Inferior parietal cortex (tissue), 1 donor: ENCODE measurements around the gene KLF15.

Experiments used
- DNase-seq: peaks from one replicate; pipeline ENCODE4 v3.0.0-alpha.2; 2016; ENCODE audit errors: extremely low spot score

The KLF15 gene

GRCh38 chr3:126360714-126361060, 3.5 kb upstream of the KLF15 start:
- DNase-seq, result no peak

DNA sequence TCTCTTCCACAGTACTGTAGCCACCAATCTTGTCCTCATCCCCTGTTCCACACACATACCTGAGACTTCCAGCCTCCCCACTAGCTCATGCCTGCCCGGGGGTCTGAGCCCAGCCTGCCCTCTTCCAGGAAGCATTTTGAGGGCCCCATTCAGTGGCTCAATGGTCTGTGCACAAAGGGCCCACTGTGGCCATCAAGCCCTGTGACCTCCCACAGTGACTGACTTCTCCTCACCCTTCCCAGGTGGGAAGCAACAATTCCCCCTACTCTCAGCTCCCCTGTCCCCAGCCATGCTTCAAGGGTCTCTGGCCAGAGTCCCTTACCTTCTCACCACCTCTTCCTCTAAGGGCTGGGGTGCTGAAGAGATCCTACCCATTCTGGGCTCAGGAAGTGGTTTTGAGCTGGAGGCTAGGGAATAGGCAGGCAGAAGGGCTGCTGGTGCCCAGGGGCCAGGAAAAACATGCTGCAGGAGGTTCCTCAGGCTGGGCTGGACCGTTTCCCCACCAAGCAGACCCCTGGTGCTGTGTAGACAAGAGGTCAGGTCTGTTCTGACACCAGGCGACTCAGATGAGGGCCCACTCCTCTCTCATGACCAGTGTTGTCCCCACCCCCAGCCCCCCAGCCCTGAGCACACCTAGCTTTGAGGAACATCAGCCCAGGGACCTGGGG, 3.0 kb upstream of the KLF15 start:
- no peak for DNase-seq

- no peak for DNase-seq
These were observed 1.6 kb upstream of the KLF15 start for GRCh38 chr3:126358816-126359181.

DNA sequence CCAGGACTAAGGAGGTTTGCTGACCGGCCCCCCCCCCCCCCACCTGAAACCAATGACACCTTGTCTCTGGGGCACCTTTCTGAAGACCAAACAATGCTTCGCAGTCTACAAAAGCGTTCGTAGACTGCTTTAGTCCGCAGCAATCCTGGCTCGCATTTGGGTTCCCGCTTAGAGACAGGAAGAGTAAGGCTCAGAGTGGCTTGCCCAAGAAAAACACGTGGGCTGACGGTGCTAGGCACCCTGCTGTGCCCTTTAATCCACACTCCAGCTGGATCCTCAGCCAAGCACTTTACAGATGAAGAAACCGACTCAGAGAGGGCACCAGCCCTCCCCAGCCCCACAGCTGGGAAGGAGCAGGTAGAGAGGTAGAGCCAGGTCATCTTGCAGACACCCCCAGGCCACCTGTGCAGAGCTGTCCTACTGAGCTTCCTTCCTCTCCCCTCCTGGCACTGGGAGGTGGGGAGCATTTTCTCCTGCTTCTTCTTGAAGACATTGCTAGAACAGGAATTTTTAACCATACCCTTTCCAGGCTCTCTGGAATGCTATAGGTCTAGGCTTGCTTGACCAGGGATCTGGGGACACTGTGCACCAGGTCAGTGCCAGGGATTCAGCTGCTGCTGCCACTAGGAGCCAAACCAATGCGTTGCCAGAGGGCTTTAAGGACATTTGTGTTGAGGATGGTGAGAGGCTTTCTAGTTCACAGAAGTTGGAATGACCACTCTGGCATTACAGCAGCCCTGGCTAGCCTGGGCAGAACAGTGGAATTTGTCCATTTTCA, 1.0 kb upstream of the KLF15 start:
- peak; percentile 15 for DNase-seq

GRCh38 chr3:126356373-126357264, 589 bp downstream of the KLF15 start:
- DNase-seq, result no peak

- DNase-seq, result peak; percentile 85
These were observed 1.3 kb downstream of the KLF15 start for GRCh38 chr3:126355777-126356372.

DNA sequence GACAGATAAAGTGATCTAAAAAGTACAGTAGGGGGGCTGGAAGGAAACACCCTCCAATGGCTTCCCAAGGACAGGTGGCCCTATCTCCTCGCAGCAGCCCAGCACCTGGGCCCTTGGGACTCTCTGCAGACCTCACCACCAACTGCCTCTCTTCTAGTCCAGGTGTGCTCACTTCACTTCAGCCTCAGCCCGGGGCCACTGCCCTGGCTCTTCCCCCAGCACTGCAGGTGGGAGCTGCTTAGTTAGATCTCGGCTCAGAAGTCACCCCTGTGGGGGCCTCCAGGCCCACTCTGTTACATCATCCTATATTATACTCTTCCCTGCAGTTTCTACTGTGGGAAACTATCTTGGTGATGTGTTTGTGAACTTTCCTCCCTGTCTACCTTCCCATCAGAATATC, 2.0 kb downstream of the KLF15 start:
- no peak for DNase-seq

DNA sequence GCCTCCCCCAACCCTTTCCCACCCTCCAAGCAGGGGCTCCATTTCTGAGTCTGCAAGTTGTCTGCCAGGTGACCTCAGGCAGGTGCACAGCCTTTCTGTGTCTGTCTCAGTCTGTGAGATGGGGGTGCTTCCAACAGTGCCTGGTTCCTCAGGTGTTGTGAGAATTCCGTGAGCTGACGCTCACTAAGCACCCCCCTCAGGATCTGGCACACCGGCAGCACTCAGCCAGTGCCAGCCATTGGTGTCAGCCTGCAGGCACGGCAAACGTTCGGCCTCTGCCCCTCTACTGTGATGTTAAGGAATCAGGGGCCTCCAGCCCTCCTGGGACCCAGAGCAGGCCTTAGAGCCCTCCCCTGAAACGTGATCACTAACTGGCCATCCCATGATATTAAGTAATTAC, 2.4 kb downstream of the KLF15 start:
- no peak for DNase-seq

DNA sequence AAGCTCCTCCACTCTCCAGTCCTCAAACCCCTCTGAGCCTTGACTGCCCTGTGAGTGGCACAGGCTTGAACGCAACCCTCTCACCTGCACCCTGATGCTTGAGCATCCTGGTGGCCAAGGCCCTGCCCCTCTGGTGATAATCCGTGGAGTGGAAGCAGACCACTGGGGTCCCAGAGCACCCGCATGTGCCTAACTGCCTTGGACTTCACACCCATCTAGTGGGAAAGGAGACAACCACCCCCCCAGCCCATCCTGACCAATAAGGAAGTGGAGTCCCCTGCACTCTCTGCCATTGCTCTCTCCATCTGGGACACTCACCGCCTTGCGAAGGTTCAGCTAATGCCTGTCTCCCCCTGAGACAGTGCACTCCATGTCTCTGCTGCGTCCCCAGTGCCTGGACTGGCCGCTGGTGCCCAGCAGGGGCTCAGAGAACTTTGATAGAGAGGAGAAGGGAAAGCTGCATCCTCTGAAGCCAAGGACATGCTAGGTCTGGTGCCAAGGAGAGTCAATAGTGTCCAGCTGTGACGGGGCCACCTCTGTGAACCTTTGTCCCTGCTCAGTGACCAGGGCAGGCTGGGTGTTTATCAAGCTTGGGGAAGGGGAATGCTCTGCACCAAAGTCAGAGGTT, 3.4 kb downstream of the KLF15 start:
- no peak for DNase-seq

DNA sequence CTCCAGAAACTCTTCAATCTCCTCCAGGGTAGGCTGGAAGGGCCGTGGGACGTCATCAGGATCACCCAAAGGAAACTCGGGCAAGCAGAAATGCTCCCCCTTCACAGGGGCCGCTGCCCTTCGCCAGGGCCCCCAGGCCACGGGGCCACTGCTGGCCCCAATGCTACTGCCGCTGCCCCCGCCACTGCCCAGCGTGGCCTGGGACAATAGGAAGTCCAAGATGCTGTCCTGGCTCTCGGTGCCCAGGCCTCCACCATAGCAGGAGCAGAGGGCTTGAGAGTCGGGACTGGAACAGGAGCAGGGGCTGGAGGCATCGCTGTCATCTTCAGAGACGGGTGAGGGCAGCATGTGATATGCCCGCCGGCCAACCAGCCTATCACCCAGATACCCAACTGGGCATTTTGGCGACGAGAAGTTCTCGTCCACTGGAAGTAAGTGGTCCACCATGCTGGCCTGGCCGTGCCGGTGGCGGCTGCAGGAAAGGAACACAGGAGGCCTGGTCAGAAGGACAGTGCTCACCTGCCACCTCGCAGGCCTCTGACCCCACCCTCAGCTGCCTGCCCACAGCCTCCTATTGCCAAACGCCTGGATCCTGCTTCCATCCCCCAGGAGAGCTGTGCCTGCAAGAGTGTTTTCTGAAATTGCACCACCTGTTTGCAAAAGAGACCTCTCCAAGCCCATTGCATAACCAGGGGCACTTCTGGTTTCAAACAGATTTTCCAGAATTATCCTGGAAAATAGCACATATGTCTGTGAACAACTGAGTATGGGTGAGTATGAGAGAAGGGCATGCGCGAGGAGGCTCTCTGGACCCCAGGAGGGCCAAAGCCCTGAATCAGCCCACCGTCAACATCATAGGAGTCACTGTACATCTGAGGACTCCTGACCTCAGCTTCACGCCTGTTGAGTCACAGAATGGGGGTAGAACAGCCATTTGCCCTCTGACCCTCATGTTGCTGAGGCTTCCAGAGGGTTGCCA, 4.4 kb downstream of the KLF15 start:
- no peak for DNase-seq

GRCh38 chr3:126351771-126352475, 5.3 kb downstream of the KLF15 start:
- DNase-seq, result no peak

GRCh38 chr3:126351086-126351770, 6.0 kb downstream of the KLF15 start:
- DNase-seq, result no peak

DNA sequence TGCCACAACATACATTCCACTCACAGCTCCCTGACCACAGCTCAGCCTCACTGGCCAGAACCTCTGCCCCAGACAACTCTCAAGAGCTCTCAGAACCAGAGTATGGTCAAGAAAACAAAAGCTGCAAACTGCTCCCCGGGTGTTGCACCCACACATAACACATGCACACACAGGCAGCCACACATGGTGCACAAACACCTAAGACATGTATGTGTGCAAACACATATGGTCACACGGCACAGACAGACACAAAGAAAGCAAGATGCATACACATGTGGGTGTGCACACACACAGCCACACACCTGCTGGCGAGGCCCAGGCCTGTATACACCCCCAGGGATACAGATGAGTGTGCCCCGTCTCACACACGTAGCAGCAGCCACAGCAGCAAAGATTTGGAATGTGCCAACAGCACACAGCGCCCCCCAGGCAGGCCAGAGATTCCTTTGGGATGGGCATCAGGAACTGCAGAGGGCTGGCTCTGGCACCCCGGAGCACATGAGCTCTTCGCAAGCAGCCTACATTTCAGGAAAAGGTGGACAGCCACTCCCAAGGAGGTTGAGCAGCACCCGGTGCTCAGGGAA, 6.6 kb downstream of the KLF15 start:
- no peak for DNase-seq

DNA sequence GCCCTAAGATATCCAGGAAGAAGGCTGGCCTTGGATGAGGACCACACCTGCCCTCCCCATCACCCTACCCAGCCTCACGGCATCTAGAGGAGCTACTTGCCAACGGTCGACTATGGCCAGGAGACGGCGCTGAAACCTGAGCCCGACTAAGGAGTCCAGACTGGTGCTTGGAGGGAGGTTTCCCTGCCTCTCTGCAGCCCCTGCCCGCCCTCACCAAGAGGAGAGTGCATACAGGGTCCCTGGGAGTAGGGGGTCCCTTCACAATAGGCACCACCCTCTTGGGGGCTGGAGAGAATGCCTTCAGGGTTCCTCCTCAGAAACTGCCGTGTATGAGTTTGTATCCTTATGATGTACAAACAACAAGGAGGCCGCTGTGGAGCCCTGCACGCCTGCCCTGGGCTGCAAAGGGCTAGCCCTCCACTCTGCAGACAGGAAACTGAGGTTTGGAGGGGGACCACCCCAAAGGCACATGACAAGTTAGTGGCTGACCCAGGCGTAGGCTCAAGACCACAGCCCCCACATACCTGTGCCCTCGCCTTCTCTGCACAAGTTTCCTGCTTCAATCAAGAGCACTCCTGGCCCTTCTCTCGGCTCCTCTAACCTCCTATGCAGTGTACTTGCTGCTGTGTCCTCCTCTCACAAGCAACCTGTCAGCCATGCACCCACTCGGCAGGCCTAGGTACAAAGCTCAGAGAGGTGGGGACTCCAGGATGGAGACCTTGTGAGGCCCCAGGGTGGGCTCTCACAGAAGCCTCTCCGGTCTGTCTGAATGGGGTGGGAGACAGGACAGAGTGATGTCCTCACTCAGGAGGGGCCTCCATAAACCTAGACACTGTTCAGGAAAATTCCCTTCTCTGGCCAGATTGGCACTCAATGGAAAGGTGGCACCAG, 7.4 kb downstream of the KLF15 start:
- DNase-seq, result no peak

DNA sequence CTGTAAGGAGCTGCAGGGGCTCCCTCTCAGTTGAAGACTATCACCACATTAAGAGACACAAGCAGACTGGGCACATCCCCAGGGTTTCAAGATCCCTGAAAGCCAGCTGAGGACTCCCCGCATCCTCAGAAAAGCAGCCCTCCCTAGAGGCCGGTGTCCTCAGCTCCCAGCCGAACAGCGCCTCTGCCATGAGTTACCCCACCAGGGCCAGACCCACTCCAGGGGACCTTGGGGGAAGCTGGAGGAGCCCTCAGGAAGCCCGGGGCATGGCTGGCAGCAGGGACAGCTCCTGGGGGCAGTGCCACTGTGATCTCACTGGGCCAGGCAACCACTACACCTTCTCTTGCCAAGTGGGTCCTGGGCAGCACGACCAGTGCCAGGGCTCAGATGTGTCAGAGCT, 8.1 kb downstream of the KLF15 start:
- DNase-seq, result no peak

DNA sequence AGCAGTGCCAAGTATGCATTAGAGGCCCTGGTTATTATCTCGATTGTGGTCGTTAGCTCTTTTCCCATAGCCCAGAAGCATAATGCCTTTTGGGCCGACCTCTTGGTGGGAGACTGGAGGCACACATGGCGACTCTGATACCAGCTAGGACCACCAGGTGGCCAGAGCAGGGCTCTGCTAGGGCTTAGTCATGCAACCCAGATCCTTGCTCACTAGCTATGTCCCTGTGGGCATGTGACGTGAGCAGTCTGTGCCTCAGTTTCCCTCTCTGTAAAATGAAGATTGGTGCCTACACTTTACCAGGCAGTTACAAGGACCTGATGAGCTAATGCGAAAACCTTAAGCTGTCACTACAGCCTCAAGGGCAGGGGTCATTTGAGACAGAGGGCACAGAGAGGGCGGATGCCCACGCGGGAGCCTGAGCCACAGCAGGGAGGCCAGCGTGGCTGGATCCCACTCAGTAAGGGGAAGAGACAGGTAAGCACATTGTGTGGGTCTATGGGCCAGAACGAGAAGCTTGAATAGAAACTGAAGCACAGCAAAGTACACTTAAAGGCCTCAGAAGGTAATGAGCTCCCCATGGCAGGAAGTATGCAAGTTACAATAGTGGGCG, 8.8 kb downstream of the KLF15 start:
- DNase-seq, result no peak

DNA sequence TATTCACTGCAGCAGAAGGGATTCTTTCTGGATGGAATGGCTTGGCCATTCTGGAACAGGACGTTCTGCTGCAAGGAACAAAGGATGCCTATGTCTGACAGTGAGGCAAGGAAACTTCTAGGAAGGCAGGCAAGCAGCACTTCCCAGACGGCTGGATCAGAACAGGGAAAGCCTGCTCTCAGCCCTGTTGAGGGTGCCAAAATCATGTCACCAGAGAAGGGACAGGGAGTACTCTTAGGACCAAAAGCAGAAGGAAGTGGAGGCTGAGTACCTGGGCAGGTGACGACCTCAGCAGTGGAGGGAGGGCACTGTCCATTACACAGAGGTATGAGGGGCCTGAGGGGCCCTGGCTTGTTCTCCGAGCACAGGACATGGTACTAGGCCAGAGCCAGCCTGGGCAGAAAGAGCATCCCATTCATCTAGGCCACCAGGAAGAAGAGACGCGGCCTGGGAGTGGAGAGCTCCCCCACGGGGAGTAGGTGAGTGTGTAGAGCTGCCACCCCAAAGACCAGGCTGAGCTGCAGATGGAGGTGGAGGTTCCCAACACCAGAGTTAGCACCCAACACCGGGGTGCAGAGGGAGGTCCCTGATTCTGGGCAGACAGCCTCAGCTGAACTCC, 9.6 kb downstream of the KLF15 start:
- DNase-seq, result no peak
